OCI-LY3 (cell line): ENCODE results near the gene SYNPO2L.

ENCODE experiments used
- H2AFZ ChIP-seq: fragments of 200-600, 300-600 bp; shearing (Covaris generic); 2 replicates; pipeline ENCODE4 v1.6.0; 2014; ENCODE audit warnings: antibody characterized with exemption, low read depth, low read length
- H3K27ac ChIP-seq: fragments of 200-600, 300-600 bp; sonication (generic); 2 replicates; pipeline ENCODE4 v1.5.1; 2014; ENCODE audit warnings: mild to moderate bottlenecking, low read length, moderate library complexity, mixed read lengths
- H3K27me3 ChIP-seq: fragments of 200-600, 300-600 bp; sonication (generic); 2 replicates; pipeline ENCODE4 v1.6.1; 2014; ENCODE audit warnings: low read depth, low read length, mixed read lengths
- H3K36me3 ChIP-seq: fragments of 200-600, 300-600 bp; sonication (generic); replicated peaks from 2 replicates; pipeline ENCODE3; 2014; ENCODE audit warnings: low read depth, low read length, mixed read lengths
- H3K4me1 ChIP-seq: fragments of 300-600, 200-600 bp; sonication (generic); 2 replicates; pipeline ENCODE4 v1.6.1; 2014; ENCODE audit warnings: low read length, mixed read lengths
- H3K4me2 ChIP-seq: fragments of 200-600, 300-600 bp; sonication (generic); 2 replicates; pipeline ENCODE4 v1.6.1; 2014; ENCODE audit warnings: low read length, mixed read lengths
- H3K4me3 ChIP-seq: fragments of 300-600, 200-600 bp; sonication (generic); 2 replicates; pipeline ENCODE4 v1.5.1; 2014; ENCODE audit warnings: antibody characterized with exemption, mild to moderate bottlenecking, low read length, moderate library complexity
- H3K79me2 ChIP-seq: fragments of 300-600, 200-600 bp; shearing (Covaris generic); 2 replicates; pipeline ENCODE4 v1.6.1; 2014; ENCODE audit warnings: mild to moderate bottlenecking, low read length, mixed read lengths
- H3K9ac ChIP-seq: fragments of 300-600, 200-600 bp; shearing (Covaris generic); 2 replicates; pipeline ENCODE4 v1.6.0; 2014; ENCODE audit warnings: mild to moderate bottlenecking, low read length, moderate library complexity
- H3K9me3 ChIP-seq: fragments of 200-600, 300-600 bp; shearing (Covaris generic); 2 replicates; pipeline ENCODE4 v1.6.1; 2014; ENCODE audit warnings: low read length, mixed read lengths; ENCODE audit not compliant: insufficient read depth
- H4K20me1 ChIP-seq: fragments of 200-600, 300-600 bp; sonication (generic); 2 replicates; pipeline ENCODE4 v1.6.1; 2016; ENCODE audit warnings: low read length, mixed read lengths; ENCODE audit not compliant: insufficient read depth
- EZH2phosphoT487 ChIP-seq: fragments of 200-600 bp; shearing (Covaris generic); IDR thresholded peaks from 2 replicates; pipeline ENCODE4 v1.6.1; 2018; ENCODE audit warnings: antibody characterized with exemption, mixed run types, low read depth
- TF ChIP-seq, protein P1 (sequence below): fragments of 200-600, 300-600 bp; sonication (generic); IDR thresholded peaks from 2 replicates; pipeline ENCODE4 v1.5.1; 2014; ENCODE audit warnings: antibody characterized with exemption, low read length, low read depth

SYNPO2L gene

DNA sequence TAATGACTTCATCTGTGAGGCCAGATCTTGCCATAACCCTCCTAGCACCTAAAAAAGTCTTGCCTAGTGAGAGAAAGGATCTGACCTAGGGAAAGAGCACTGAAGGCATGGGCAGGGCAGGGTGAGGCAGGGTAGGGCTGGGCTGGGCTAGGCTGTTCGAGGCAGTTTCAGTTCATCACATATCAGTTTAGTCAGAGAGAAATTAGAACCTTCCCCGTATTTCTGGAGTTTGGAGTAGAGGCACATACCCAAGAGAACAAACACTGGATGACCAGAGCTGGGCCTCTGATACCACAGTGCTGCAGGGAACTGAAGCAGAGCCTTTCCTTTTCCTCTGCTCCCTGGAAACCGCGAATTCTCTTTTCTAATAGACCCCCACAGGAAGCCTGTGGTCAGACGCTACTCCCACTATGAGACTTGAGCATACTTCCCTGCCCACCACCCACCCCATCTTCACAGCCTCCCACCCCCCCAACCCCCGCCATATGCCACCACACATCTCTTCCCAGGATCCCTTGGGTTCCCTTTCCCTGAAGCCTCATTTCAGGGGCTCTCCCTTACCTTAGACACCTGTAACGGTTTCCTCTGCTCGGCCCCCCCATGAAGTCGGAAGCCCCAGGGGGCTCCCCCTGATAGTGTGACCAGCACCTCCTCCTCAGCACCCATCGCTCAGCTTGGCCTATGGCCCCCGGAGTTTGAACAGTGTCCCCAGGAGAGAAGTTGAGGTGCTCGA, 406 bp downstream of the SYNPO2L start:
- peak overlapping the region; percentile 31; the same call in 1 of the 2 replicates for H3K4me3 ChIP-seq
- no peaks in the 10 kb centered on the region for H3K9me3 ChIP-seq
- peaks cover 23% of the 10 kb centered on the region for H3K4me1 ChIP-seq
- no peaks in the 10 kb centered on the region for H3K36me3 ChIP-seq
- no peak for TF ChIP-seq EZH2phosphoT487
- TF ChIP-seq, protein P1, sequence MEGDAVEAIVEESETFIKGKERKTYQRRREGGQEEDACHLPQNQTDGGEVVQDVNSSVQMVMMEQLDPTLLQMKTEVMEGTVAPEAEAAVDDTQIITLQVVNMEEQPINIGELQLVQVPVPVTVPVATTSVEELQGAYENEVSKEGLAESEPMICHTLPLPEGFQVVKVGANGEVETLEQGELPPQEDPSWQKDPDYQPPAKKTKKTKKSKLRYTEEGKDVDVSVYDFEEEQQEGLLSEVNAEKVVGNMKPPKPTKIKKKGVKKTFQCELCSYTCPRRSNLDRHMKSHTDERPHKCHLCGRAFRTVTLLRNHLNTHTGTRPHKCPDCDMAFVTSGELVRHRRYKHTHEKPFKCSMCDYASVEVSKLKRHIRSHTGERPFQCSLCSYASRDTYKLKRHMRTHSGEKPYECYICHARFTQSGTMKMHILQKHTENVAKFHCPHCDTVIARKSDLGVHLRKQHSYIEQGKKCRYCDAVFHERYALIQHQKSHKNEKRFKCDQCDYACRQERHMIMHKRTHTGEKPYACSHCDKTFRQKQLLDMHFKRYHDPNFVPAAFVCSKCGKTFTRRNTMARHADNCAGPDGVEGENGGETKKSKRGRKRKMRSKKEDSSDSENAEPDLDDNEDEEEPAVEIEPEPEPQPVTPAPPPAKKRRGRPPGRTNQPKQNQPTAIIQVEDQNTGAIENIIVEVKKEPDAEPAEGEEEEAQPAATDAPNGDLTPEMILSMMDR = no peak
- no peak overlapping the region for H3K27ac ChIP-seq
- H4K20me1 ChIP-seq = no peaks in the 10 kb centered on the region
- peak overlapping the region; percentile 49 for H3K4me2 ChIP-seq
- no peak overlapping the region for H2AFZ ChIP-seq
- H3K27me3 ChIP-seq = no peaks in the 10 kb centered on the region
- no peaks in the 10 kb centered on the region for H3K79me2 ChIP-seq
- no peak overlapping the region for H3K9ac ChIP-seq

DNA sequence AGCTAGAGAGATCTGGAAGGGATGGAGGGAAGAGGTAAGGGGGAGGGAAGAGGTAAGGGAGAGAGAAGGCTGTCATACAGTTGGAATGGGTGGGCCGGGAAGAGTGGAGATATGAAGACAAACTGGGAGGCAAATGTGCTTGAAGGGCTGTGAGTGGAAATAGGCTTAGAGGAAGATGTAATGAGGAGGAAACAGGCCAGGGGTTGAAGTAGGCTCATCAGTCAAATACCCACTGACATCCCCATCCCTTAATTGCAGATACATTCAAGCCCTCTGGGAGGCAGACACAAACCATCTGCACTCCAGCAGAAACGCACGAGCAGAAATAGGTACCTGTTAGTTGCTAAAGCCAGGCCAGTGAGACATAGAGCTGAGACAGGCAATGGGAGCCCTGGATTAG, 2.1 kb downstream of the SYNPO2L start:
- no peak for TF ChIP-seq EZH2phosphoT487
- TF ChIP-seq, protein P1 = peak; percentile 34; the same call in 1 of the 2 replicates
- Histone ChIP-seq H3K27ac (no peak overlapping the region), H3K4me2 (no peak overlapping the region), H3K36me3 (no peaks in the 10 kb centered on the region), H4K20me1 (no peaks in the 10 kb centered on the region), H3K4me3 (no peak overlapping the region), H2AFZ (no peak overlapping the region), H3K9ac (no peak overlapping the region), H3K27me3 (no peaks in the 10 kb centered on the region), H3K79me2 (no peaks in the 10 kb centered on the region), H3K9me3 (no peaks in the 10 kb centered on the region), H3K4me1 (peaks cover 32% of the 10 kb centered on the region)

DNA sequence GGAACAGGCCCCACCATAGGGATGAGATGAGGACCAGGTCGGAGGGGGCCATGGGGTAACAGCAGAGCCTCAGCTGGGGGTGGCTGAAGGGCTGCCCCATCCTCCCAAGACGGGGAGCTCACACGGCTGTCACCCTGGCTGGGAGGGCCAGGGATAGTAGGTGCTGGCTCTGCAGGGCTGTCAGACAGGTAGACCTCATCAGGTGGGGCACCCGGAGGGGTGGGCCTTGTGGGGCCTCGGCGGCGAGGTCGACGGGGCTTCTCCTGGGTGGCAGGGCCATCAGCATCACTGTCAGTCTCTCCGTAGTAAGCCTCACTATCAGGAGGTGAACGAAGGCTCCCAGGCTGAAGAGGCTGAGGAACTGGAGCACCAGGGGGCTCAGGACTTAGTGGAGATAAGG, 2.6 kb downstream of the SYNPO2L start:
- H4K20me1 ChIP-seq = no peaks in the 10 kb centered on the region
- H3K79me2 ChIP-seq = no peaks in the 10 kb centered on the region
- no peak overlapping the region for H3K27ac ChIP-seq
- no peaks in the 10 kb centered on the region for H3K36me3 ChIP-seq
- no peak overlapping the region for H3K4me3 ChIP-seq
- H3K9me3 ChIP-seq = no peaks in the 10 kb centered on the region
- peaks cover 32% of the 10 kb centered on the region for H3K4me1 ChIP-seq
- H2AFZ ChIP-seq = no peak overlapping the region
- H3K9ac ChIP-seq = no peak overlapping the region
- H3K4me2 ChIP-seq = no peak overlapping the region
- H3K27me3 ChIP-seq = no peaks in the 10 kb centered on the region
- no peak for TF ChIP-seq EZH2phosphoT487
- TF ChIP-seq, protein P1 = no peak

DNA sequence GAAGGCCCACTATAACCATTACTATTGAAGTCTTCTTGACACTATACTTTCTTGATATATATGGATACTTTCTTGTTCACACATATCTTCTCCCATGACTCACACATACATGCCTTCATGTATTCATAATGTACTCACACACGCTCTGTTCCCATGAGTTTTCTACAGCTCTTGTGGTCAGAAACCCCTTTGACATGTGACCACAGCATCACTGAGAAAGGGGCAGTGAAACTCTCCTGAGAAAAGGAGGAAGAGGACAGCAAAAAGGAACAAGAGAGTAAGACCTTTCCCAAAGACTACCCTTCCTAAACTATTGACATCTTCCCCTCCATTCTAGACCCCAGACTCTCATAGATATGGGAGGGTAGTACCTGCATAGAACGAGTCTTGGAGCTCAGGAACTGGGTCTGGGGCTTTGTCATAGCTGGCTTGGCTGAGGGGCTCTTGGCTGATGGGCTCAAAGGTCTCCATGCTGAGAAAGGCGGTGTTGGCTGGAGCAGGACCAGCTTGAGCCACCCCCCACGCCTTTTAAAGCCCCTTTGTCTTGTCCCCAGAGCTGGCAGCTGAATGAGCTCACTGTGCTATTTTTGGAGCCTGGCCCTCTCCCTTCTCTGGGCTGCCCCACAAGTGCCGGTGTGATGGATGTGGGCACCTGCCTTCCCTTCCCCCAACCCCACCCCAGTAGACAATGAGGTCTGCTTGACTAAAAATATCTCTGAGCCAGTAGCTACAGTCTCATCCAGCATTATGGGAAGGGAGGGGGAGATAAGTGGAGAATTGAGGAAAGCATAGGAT, 5.1 kb downstream of the SYNPO2L start:
- peaks cover 28% of the 10 kb centered on the region for H3K4me1 ChIP-seq
- no peaks in the 10 kb centered on the region for H3K36me3 ChIP-seq
- H3K4me2 ChIP-seq = peak overlapping the region; percentile 50
- no peak overlapping the region; the same call in 1 of the 2 replicates for H3K27ac ChIP-seq
- peak overlapping the region; percentile 40 for H3K4me3 ChIP-seq
- H3K79me2 ChIP-seq = no peaks in the 10 kb centered on the region
- H3K9me3 ChIP-seq = no peaks in the 10 kb centered on the region
- H3K27me3 ChIP-seq = no peaks in the 10 kb centered on the region
- TF ChIP-seq, protein P1 = no peak
- no peak for TF ChIP-seq EZH2phosphoT487
- H4K20me1 ChIP-seq = no peaks in the 10 kb centered on the region
- H3K9ac ChIP-seq = no peak overlapping the region
- no peak overlapping the region for H2AFZ ChIP-seq
